ENCODE data around the gene RBBP8NL.

DNA sequence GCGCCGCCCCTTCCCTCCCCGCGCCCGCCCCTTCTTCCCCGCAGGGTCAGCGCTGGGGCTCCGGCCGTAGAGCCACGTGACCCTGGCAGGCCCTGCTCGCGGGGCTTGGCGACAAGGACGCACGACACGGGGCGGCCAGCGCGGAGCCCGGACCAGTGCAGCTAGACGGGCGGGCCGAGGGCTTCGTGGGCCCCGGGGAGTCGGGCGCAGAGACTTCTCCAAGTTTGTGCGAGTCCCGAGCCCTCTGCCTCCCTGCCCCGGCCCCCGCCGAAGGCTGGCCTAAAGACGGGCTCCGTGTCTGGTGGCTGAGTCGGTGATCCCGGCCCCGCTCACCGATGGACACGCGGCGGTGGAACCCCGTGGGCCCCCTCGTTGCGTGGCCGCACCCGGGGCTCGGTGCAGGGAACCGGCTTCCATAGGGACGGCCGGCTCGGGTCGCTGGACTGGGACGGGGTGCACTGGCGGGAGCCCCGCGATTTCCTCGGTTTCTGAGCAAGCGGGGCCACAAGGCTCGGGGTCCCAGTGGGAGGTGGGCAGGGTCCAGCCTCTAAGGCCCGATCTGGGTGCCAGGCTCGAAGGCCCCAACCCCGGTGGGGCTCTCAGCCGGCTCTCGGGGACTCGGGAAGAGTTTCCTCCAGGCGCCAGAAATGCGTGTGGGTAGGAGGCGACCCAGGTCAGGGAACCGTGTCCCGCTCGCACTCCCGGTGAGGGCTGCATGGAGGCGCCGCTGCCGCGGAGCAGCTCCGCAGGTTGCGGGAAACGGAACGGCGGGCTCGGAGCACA lies 48.9 kb upstream of the RBBP8NL start:
- TF ChIP-seq, protein P1, sequence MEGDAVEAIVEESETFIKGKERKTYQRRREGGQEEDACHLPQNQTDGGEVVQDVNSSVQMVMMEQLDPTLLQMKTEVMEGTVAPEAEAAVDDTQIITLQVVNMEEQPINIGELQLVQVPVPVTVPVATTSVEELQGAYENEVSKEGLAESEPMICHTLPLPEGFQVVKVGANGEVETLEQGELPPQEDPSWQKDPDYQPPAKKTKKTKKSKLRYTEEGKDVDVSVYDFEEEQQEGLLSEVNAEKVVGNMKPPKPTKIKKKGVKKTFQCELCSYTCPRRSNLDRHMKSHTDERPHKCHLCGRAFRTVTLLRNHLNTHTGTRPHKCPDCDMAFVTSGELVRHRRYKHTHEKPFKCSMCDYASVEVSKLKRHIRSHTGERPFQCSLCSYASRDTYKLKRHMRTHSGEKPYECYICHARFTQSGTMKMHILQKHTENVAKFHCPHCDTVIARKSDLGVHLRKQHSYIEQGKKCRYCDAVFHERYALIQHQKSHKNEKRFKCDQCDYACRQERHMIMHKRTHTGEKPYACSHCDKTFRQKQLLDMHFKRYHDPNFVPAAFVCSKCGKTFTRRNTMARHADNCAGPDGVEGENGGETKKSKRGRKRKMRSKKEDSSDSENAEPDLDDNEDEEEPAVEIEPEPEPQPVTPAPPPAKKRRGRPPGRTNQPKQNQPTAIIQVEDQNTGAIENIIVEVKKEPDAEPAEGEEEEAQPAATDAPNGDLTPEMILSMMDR (IDR thresholded peaks at IDR 0.05; ENCODE audit: borderline replicate concordance, extremely low read depth, low read length, poor library complexity, severe bottlenecking), result no peak
- TF ChIP-seq EZH2 (IDR thresholded peaks at IDR 0.05; ENCODE audit: borderline replicate concordance, low read depth, low read length, severe bottlenecking), result no peak

Data from DND-41 (cell line).